H1 (cell line): ENCODE measurements around the gene NRROS. TPM values are rescaled to one million over a fixed set of nuclear protein-coding genes. Genes with fewer than 3 reads are reported as not detected.

ENCODE experiments used
- CTCF ChIA-PET: fragments of 300-600 bp; sonication (Branson Sonifier 250); formaldehyde crosslinking; loops from one replicate; lab custom pipeline; 2021; ENCODE audit not compliant: partially characterized antibody; lab: Charles Lee
- POLR2A ChIA-PET: fragments of 300-600 bp; sonication (Branson Sonifier 250); formaldehyde crosslinking; loops from one replicate; lab custom pipeline; 2021; ENCODE audit warnings: inconsistent platforms; ENCODE audit not compliant: partially characterized antibody; lab: Charles Lee
- DNase-seq, 2 experiments: peaks; one replicate each; pipeline versions ENCODE4 v3.0.0 to v3.0.0-alpha.2; 2010 to 2022; ENCODE audit warnings: low spot score in 2 of 2, low read depth in 1 of 2, mixed read lengths in 1 of 2
- FAIRE-seq: peaks from 2 replicates; lab custom pipeline; 2011; peaks lifted over from hg19 to GRCh38; lab: Jason Lieb, UNC
- H2AFZ ChIP-seq: 2 replicates; pipeline ENCODE4 v1.8.1; 2012; ENCODE audit warnings: low read length, inconsistent platforms
- H2AK5ac ChIP-seq: 2 replicates; pipeline ENCODE4 v1.6.1; 2013; ENCODE audit warnings: low read depth, low read length
- H2BK120ac ChIP-seq: replicated peaks from 2 replicates; pipeline ENCODE3; 2013; ENCODE audit warnings: low read depth, low read length, inconsistent platforms
- H2BK12ac ChIP-seq: 2 replicates; pipeline ENCODE4 v1.6.1; 2013; ENCODE audit warnings: low read depth, low read length
- H2BK15ac ChIP-seq: 2 replicates; pipeline ENCODE4 v1.6.1; 2013; ENCODE audit warnings: low read length
- H2BK20ac ChIP-seq: 2 replicates; pipeline ENCODE4 v1.6.1; 2013; ENCODE audit warnings: low read length
- H2BK5ac ChIP-seq: 2 replicates; pipeline ENCODE4 v1.6.1; 2013; ENCODE audit warnings: low read depth, low read length
- H3K14ac ChIP-seq: 2 replicates; pipeline ENCODE4 v1.6.1; 2013; ENCODE audit warnings: inconsistent platforms; ENCODE audit not compliant: insufficient read length
- H3K18ac ChIP-seq: 2 replicates; pipeline ENCODE4 v1.6.1; 2013; ENCODE audit warnings: low read length; ENCODE audit errors: extremely low read depth
- H3K23ac ChIP-seq: 2 replicates; pipeline ENCODE4 v1.6.1; 2013; ENCODE audit warnings: inconsistent platforms; ENCODE audit not compliant: insufficient read length
- H3K23me2 ChIP-seq: 2 replicates; pipeline ENCODE4 v1.6.1; 2013; ENCODE audit warnings: low read depth, low read length
- H3K27ac ChIP-seq: 2 replicates; pipeline ENCODE4 v1.6.1; 2011; ENCODE audit warnings: low read depth, low read length, inconsistent platforms
- H3K27me3 ChIP-seq, 4 experiments: replicated peaks in 1 of 4; 1 replicate in 1 of 4; 2 replicates in 3 of 4; pipeline versions ENCODE4 v1.6.1 to v1.8.1; 2011 to 2013; ENCODE audit warnings: low read length in 3 of 4, mild to moderate bottlenecking in 3 of 4, inconsistent platforms in 2 of 4, mixed read lengths in 2 of 4, moderate library complexity in 1 of 4; ENCODE audit not compliant: control insufficient read depth in 3 of 4, insufficient read depth in 3 of 4; ENCODE audit errors: extremely low read depth in 1 of 4
- H3K36me3 ChIP-seq, 4 experiments: 2 replicates each; pipeline versions ENCODE4 v1.6.1 to v1.8.1; 2011 to 2013; ENCODE audit warnings: mild to moderate bottlenecking in 4 of 4, low read length in 3 of 4, moderate library complexity in 2 of 4, control low read depth in 1 of 4, inconsistent platforms in 1 of 4; ENCODE audit not compliant: insufficient read depth in 4 of 4, control insufficient read depth in 2 of 4
- H3K4ac ChIP-seq: replicated peaks from 2 replicates; pipeline ENCODE3; 2013; ENCODE audit warnings: low read length, low read depth, mixed read lengths, inconsistent platforms; ENCODE audit not compliant: insufficient read length
- H3K4me1 ChIP-seq, 4 experiments: replicated peaks in 1 of 4; 1 replicate in 1 of 4; 2 replicates in 3 of 4; pipeline versions ENCODE4 v1.6.1 to v1.8.1; 2011 to 2013; ENCODE audit warnings: low read length in 3 of 4, inconsistent platforms in 2 of 4, mixed read lengths in 1 of 4; ENCODE audit not compliant: insufficient read depth in 4 of 4, control insufficient read depth in 3 of 4
- H3K4me2 ChIP-seq, 2 experiments: 2 replicates each; pipeline versions ENCODE4 v1.6.1 to v1.8.1; 2011 to 2013; ENCODE audit warnings: low read depth in 2 of 2, low read length in 2 of 2, control low read depth in 1 of 2, inconsistent platforms in 1 of 2, mild to moderate bottlenecking in 1 of 2; ENCODE audit not compliant: insufficient read depth in 1 of 2
- H3K4me3 ChIP-seq, 4 experiments: fragments of 200-600, 300-600 bp in 1 of 4; sonication (generic), shearing (Covaris generic), sonication (Bioruptor Twin) in 1 of 4; 2 replicates each; pipeline versions ENCODE4 v1.5.1 to v1.8.1; 2011 to 2016; ENCODE audit warnings: low read length in 4 of 4, low read depth in 3 of 4, control low read depth in 2 of 4, inconsistent platforms in 2 of 4, mild to moderate bottlenecking in 2 of 4, mixed read lengths in 1 of 4, moderate library complexity in 1 of 4; ENCODE audit not compliant: insufficient read depth in 2 of 4; ENCODE audit errors: extremely low read depth in 1 of 4
- H3K56ac ChIP-seq: replicated peaks from 2 replicates; pipeline ENCODE3; 2013; ENCODE audit warnings: low read depth, mild to moderate bottlenecking, mixed read lengths, low read length, inconsistent platforms; ENCODE audit not compliant: insufficient read length
- H3K79me1 ChIP-seq: 2 replicates; pipeline ENCODE4 v1.6.1; 2013; ENCODE audit warnings: low read depth, low read length, control low read depth
- H3K79me2 ChIP-seq, 2 experiments: 2 replicates each; pipeline versions ENCODE4 v1.6.1 to v1.8.1; 2012 to 2013; ENCODE audit warnings: low read length in 2 of 2, mild to moderate bottlenecking in 2 of 2, inconsistent platforms in 1 of 2; ENCODE audit not compliant: insufficient read depth in 2 of 2, control insufficient read depth in 1 of 2
- H3K9ac ChIP-seq, 4 experiments: replicated peaks in 1 of 4; 1 replicate in 1 of 4; 2 replicates in 3 of 4; pipeline versions ENCODE4 v1.6.1 to v1.8.1; 2011 to 2013; ENCODE audit warnings: low read depth in 3 of 4, low read length in 3 of 4, control low read depth in 2 of 4, mild to moderate bottlenecking in 2 of 4, moderate library complexity in 2 of 4, inconsistent platforms in 1 of 4; ENCODE audit errors: extremely low read depth in 1 of 4
- H3K9me3 ChIP-seq, 2 experiments: 2 replicates each; pipeline versions ENCODE4 v1.6.1 to v1.8.1; 2012 to 2013; ENCODE audit warnings: mild to moderate bottlenecking in 2 of 2, moderate library complexity in 2 of 2, control low read depth in 1 of 2, inconsistent platforms in 1 of 2, low read depth in 1 of 2, low read length in 1 of 2, mixed read lengths in 1 of 2; ENCODE audit not compliant: insufficient read depth in 2 of 2
- H4K20me1 ChIP-seq, 2 experiments: replicated peaks in 1 of 2; 2 replicates each; pipeline versions ENCODE3 to v1.8.1; 2011 to 2013; ENCODE audit warnings: inconsistent platforms in 2 of 2, low read length in 2 of 2, mild to moderate bottlenecking in 1 of 2; ENCODE audit not compliant: insufficient read depth in 2 of 2, control insufficient read depth in 1 of 2
- H4K5ac ChIP-seq: 2 replicates; pipeline ENCODE4 v1.6.1; 2013; ENCODE audit warnings: low read length, low read depth, mixed read lengths, inconsistent platforms; ENCODE audit not compliant: insufficient read length
- H4K8ac ChIP-seq: 2 replicates; pipeline ENCODE4 v1.8.0; 2013; ENCODE audit warnings: mild to moderate bottlenecking, moderate library complexity, low read length, inconsistent platforms; ENCODE audit not compliant: insufficient read depth; ENCODE audit errors: extremely low read depth
- H4K91ac ChIP-seq: replicated peaks from 2 replicates; pipeline ENCODE3; 2013; ENCODE audit warnings: low read length, mixed read lengths, inconsistent platforms; ENCODE audit not compliant: insufficient read length
- ATF3 ChIP-seq: IDR thresholded peaks from 2 replicates; pipeline ENCODE4 v1.6.1; 2011; ENCODE audit warnings: low read depth, mild to moderate bottlenecking, low read length; ENCODE audit not compliant: insufficient read depth
- BRCA1 ChIP-seq: IDR thresholded peaks from 2 replicates; pipeline ENCODE4 v1.6.1; 2012; ENCODE audit warnings: low read depth, low read length, improper control_type of control experiment
- CHD1 ChIP-seq: IDR thresholded peaks from 2 replicates; pipeline ENCODE4 v1.6.1; 2012; ENCODE audit warnings: low read depth, low read length, improper control_type of control experiment
- GABPA ChIP-seq: IDR thresholded peaks from 2 replicates; pipeline ENCODE4 v1.6.1; 2011; ENCODE audit warnings: mild to moderate bottlenecking, low read length, moderate library complexity, borderline replicate concordance; ENCODE audit not compliant: insufficient read depth
- HDAC2 ChIP-seq, 2 experiments: fragments of 300-600 bp in 1 of 2; sonication (generic) in 1 of 2; IDR thresholded peaks; 2 replicates each; pipeline ENCODE4 v1.6.1; 2011 to 2012; ENCODE audit warnings: low read depth in 2 of 2, low read length in 2 of 2, mild to moderate bottlenecking in 2 of 2, moderate library complexity in 2 of 2, borderline replicate concordance in 1 of 2, inconsistent platforms in 1 of 2
- KDM4A ChIP-seq: IDR thresholded peaks from one replicate; pipeline ENCODE4 v1.7.1; 2012; ENCODE audit warnings: low read depth, mild to moderate bottlenecking, moderate library complexity, low read length, inconsistent platforms; ENCODE audit not compliant: severe bottlenecking
- MAX ChIP-seq: IDR thresholded peaks from 2 replicates; pipeline ENCODE4 v1.6.1; 2012; ENCODE audit warnings: inconsistent platforms
- POLR2A ChIP-seq, 2 experiments: IDR thresholded peaks; 1 replicate in 1 of 2; 2 replicates in 1 of 2; pipeline ENCODE4 v1.6.1; 2011; ENCODE audit warnings: low read depth in 2 of 2, low read length in 2 of 2, mild to moderate bottlenecking in 2 of 2; ENCODE audit errors: control extremely low read depth in 1 of 2
- POLR2AphosphoS5 ChIP-seq: IDR thresholded peaks from 2 replicates; pipeline ENCODE4 v1.6.1; 2011; ENCODE audit warnings: low read depth, low read length
- RNF2 ChIP-seq: fragments of 200-900, 300-1000 bp; sonication (generic); IDR thresholded peaks from 2 replicates; pipeline ENCODE4 v1.7.1; 2016; ENCODE audit warnings: borderline replicate concordance, low read depth, mild to moderate bottlenecking, antibody characterized with exemption, low read length; ENCODE audit not compliant: poor library complexity, severe bottlenecking; ENCODE audit errors: missing control alignments
- TAF1 ChIP-seq: IDR thresholded peaks from 2 replicates; pipeline ENCODE4 v1.6.1; 2011; ENCODE audit warnings: mild to moderate bottlenecking, low read depth, low read length
- TBP ChIP-seq: IDR thresholded peaks from 2 replicates; pipeline ENCODE4 v1.6.1; 2011; ENCODE audit warnings: low read depth, low read length, improper control_type of control experiment
- WGBS, 2 experiments: shearing (Covaris generic) in 1 of 2; methylation state at CpG; one replicate each; pipeline versions ENCODE4 v1.1.6 to v1.1.7; 2013 to 2015; ENCODE audit warnings: low lambda C conversion rate in 2 of 2, mixed read lengths in 2 of 2, inconsistent platforms in 1 of 2, low coverage in 1 of 2, missing lambda C conversion rate in 1 of 2; ENCODE audit not compliant: insufficient replicate concordance in 2 of 2, insufficient coverage in 1 of 2, insufficient read length in 1 of 2; ENCODE audit errors: extremely low coverage in 1 of 2, missing lambda C conversion rate in 1 of 2; 5-methylcytosine and 5-hydroxymethylcytosine counted together
- polyA plus RNA-seq, 7 experiments: library from polyadenylated mRNA; depleted of rRNA in 3 of 7; stranded (reverse) in 5 of 7; unstranded in 2 of 7; fragments of >200 nt in 5 of 7; fragments of 200-250 nt in 2 of 7; gene quantifications; 1 replicate in 5 of 7; 2 replicates in 1 of 7; 4 replicates in 1 of 7; pipeline versions ENCODE4 v1.2.1 to v1.2.3, GENCODE V29; 2011 to 2013; ENCODE audit warnings: missing spikeins in 2 of 7, mixed read lengths in 2 of 7
- total RNA-seq: library from RNA; stranded (reverse); fragmentation: NEBNext Ultra II Directional; extraction: Animal tissue kit (Norgen Biotek cat#: 25700); gene quantifications from 2 replicates; pipeline ENCODE4 v1.2.1, GENCODE V29; 2021

NRROS gene
- total and polyA plus RNA-seq, 2 of the 8 experiments (the other 6 are each of a cell fraction or from before 2014, with no cell fraction given): 5.3 to 7.3 TPM

- Histone ChIP-seq H3K4me3 (no peak overlapping the region), H3K79me2 (no peaks in the 10 kb centered on the region), H2BK15ac (no peak overlapping the region), H2AK5ac (no peak overlapping the region), H3K27me3 (no peaks in the 10 kb centered on the region), H4K8ac (peak overlapping the region; percentile 35; the same call in 1 of the 2 replicates), H2BK20ac (no peak overlapping the region), H2BK12ac (no peak overlapping the region), H3K4me1 (no peaks in the 10 kb centered on the region), H3K36me3 (no peaks in the 10 kb centered on the region), H2AFZ (no peak overlapping the region), H3K14ac (no peak overlapping the region), H3K9me3 (no peaks in the 10 kb centered on the region), H3K9ac (no peak overlapping the region), H3K4me2 (no peak overlapping the region), H4K5ac (no peak overlapping the region), H3K79me1 (no peaks in the 10 kb centered on the region), H3K4ac (no peak overlapping the region), H2BK5ac (no peak overlapping the region), H3K18ac (no peak overlapping the region), H4K20me1 (peaks cover 0 to 6% of the 10 kb centered on the region in 2 experiments), H2BK120ac (no peak overlapping the region), H3K56ac (no peak overlapping the region), H4K91ac (no peak overlapping the region), H3K23me2 (peaks cover 7% of the 10 kb centered on the region; the same call in 1 of the 2 replicates), H3K27ac (no peak overlapping the region), H3K23ac (no peak overlapping the region)
- no peak for DNase-seq
- 92% methylated on average over 7 of the region's 7 CpGs; no CpG with 5 or more reads in 1 of the 2 experiments for WGBS, 2 experiments
- ChIA-PET CTCF (interaction anchor here (0.7 to 2.8 kb wide), 2 partner anchors 9 to 15 kb away, joined by 4 to 8 read pairs; no protein-coding TSS in a partner anchor), POLR2A (interaction anchor here (1.4 kb wide), 1 partner anchor 9 kb away, joined by 4 read pairs; no protein-coding TSS in a partner anchor)
- no peak for FAIRE-seq
- TF ChIP-seq HDAC2 (IDR thresholded peaks at IDR 0.05; ENCODE audit: borderline replicate concordance in 1 of 2, low read depth in 2 of 2, low read length in 2 of 2) (no peak), POLR2A (IDR thresholded peaks at IDR 0.05; ENCODE audit: control extremely low read depth in 1 of 2, low read depth in 2 of 2, low read length in 2 of 2) (no peak), RNF2 (no peak), ATF3 (no peak), TBP (no peak), MAX (no peak), GABPA (no peak), POLR2AphosphoS5 (no peak), KDM4A (no peak), BRCA1 (no peak), TAF1 (no peak), CHD1 (no peak)
Observed at GRCh38 chr3:196699749-196700148, 60.3 kb downstream of the NRROS start.
